ENCODE measurements around the gene FAM13A. TPM values are rescaled to one million over a fixed set of nuclear protein-coding genes. Genes with fewer than 3 reads are reported as not detected.
"Not testable (repeated sequence)": the region's sequence is repeated elsewhere in the genome, so short reads cannot be mapped to it uniquely, and the experiment has no call there.

Gene FAM13A
- total RNA-seq, 2 donors from 2014 or later: 2.2 to 6.6 TPM

DNA sequence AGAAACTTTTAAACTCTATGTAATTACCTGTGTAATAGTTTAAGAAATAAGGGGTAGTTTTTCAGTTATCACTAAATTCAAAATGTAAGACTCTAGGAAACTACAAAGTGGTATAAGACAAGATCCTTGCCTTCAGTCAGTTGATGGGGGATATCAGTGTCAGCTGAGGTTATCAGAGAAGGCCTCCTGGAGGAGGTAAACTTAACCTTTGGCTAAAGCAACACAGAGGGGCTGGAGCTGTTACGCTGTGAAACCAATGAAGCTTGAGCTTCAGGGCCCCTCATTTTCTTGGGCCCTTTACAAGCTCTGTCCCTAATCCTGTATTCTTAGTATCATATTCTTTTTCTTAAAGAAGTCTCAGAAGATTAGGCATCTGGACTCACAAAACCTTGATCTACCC is 35.9 kb downstream of the FAM13A start:
- no peak for ATAC-seq
- DNase-seq (ENCODE audit: low spot score in 2 of 2): no peak
- no peak overlapping the region for H3K27ac Mint-ChIP-seq
- H3K36me3 Mint-ChIP-seq: no peaks in the 10 kb centered on the region
- H3K9me3 Mint-ChIP-seq: no peaks in the 10 kb centered on the region

DNA sequence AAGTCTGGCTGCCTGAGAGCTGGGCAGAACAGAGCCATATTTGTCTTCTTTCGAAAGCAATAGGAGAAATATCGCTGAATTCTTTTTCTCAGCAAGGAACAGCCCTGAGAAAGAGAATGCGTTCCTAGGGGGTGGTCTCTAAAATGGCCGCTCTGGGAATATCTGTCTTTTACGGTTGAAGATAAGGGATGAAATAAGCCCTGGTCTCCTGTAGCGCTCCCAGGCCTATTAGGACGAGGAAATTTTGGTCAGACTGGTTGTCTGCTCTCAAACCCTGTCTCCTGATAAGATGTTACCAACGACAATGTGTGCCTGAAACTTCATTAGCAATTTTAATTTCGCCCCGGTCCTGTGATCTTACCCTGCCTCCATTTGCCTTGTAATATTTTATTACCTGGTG is 42.1 kb downstream of the FAM13A start:
- not testable (repeated sequence) for ATAC-seq; H3K9me3 Mint-ChIP-seq; H3K27ac Mint-ChIP-seq; DNase-seq (ENCODE audit: low spot score in 2 of 2)
- H3K36me3 Mint-ChIP-seq: peaks cover 0 to 10% of the 10 kb centered on the region in 2 donors

- Mint-ChIP-seq H3K36me3 (peaks cover 0 to 4% of the 10 kb centered on the region in 2 donors), H3K9me3 (peaks cover 0 to 4% of the 10 kb centered on the region in 2 donors), H3K27ac (no peak overlapping the region)
- ATAC-seq (no peak), DNase-seq (ENCODE audit: low spot score in 2 of 2) (no peak)
Measured at GRCh38 chr4:89009761-89010369, 47.1 kb downstream of the FAM13A start.

DNA sequence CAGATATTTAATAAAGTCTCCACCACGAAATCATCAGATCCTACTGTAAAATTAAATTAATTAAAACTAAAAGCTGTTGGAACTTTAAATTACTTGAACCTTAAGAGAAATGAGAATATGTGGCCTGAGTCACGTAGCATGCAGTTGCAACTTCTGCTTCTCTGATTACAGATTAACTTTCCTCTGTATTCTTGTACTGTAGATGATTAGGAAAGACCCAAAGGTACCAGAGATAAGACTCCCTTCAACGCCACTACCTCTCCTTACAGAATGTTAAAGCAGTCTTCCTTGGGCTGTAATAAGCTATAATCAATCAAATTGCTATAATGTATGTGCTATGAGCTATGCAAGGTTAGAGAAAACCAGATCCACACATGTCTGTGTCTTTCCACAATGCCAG is 47.9 kb downstream of the FAM13A start:
- no peak for DNase-seq (ENCODE audit: low spot score in 2 of 2)
- H3K9me3 Mint-ChIP-seq: no peaks in the 10 kb centered on the region
- no peak overlapping the region for H3K27ac Mint-ChIP-seq
- no peak for ATAC-seq
- no peaks in the 10 kb centered on the region for H3K36me3 Mint-ChIP-seq

GRCh38 chr4:89008166-89008565 is 48.8 kb downstream of the FAM13A start:
- no peak for ATAC-seq
- H3K27ac Mint-ChIP-seq: no peak overlapping the region

DNA sequence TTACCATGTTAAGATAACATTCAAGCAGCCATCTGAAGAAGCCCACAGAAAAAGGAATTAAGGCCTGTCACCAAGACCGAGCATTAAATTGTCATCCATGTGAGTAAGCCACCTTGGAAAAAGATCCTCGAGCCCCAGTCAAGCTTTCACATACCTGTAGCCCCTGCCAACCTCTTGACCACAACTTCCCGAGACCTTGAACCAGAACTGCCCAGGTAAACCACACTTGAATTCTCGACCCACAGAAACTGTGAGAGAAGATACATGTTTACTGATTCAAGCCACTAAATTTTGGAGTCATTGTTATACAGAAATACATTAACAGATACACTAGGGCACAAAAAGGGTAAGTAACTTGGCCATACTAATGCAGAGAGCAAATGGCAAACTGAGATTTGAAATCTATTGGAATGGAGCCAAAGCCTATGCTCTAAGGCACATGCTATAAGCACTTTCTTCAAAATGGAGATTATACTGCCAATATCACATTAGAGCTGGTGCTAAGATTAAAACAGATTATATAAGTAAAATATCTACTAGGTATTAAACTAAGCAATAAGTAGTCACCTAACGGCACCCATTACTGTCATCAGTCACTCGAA is 49.5 kb downstream of the FAM13A start:
- Mint-ChIP-seq H3K36me3 (no peaks in the 10 kb centered on the region), H3K9me3 (no peaks in the 10 kb centered on the region), H3K27ac (no peak overlapping the region)
- no peak for ATAC-seq
- DNase-seq (ENCODE audit: low spot score in 2 of 2): no peak

More at GRCh38 chr4:89008166-89008565, 48.8 kb downstream of the FAM13A start:
- Mint-ChIP-seq H3K9me3 (no peaks in the 10 kb centered on the region), H3K36me3 (no peaks in the 10 kb centered on the region)
- no peak for DNase-seq (ENCODE audit: low spot score in 2 of 2)

DNA sequence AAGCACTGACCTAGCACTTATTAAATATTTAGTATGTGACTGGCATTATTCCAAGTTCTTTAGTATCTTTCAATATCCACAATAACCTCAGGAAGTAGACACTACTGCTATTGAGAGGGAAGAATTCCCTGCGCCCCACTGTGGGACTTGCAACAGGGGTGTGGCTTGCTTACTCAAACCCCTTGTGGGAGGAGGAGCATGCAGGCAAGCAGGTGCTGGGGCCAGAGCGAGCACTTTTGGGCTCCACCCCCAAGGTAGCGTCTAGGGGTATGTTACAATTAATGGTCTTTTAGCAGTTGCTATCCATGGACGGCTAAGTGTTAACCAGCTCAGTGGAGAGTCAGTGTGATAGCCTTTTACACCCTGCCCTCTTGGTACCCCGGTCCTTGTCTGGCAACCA is 50.7 kb downstream of the FAM13A start:
- no peak for DNase-seq (ENCODE audit: low spot score in 2 of 2)
- H3K9me3 Mint-ChIP-seq: no peaks in the 10 kb centered on the region
- H3K27ac Mint-ChIP-seq: no peak overlapping the region
- ATAC-seq: no peak
- no peaks in the 10 kb centered on the region for H3K36me3 Mint-ChIP-seq

- ATAC-seq; H3K27ac Mint-ChIP-seq; H3K36me3 Mint-ChIP-seq; DNase-seq (ENCODE audit: low spot score in 2 of 2); H3K9me3 Mint-ChIP-seq: not testable (repeated sequence)
Measured at GRCh38 chr4:89005066-89005465, 51.9 kb downstream of the FAM13A start.

DNA sequence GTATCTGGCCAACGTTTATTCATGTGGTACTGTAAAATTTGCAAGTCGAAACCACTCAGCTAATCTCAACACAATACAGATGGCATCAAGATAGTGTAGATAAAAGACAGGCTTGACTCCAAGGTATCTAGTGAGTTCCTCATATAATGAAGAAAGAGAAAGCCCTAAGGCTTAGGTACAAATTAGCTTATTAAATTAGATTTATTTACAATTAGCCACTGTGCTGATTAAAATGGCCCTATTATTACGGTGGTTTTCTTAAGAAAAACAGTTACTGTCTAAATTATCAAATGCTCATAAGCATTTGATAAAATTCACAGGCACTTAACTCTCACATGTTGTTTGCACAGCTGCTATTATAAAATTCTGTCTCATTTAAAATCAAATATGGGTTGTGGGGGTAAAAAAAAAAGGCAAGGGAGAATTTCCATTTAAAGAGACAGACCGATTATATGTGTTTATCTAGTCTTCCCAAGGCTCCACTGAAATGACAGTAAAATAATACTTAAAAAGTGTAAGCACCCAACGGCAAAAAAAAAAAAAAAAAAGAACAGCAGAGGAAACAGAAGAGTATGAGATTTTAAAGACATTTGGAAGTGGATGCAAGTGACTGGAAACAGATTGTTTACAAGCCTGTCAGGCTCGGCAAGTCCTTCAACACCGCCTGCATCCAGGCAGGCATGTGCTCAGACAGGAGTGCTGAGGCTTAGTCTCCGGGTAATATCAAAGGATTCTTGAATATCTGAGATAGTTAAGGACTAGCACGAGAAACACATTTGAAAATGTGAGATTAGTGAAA is 55.1 kb downstream of the FAM13A start:
- Mint-ChIP-seq H3K27ac (no peak overlapping the region), H3K9me3 (no peaks in the 10 kb centered on the region), H3K36me3 (no peaks in the 10 kb centered on the region)
- DNase-seq (ENCODE audit: low spot score in 2 of 2) (no peak), ATAC-seq (no peak)

DNA sequence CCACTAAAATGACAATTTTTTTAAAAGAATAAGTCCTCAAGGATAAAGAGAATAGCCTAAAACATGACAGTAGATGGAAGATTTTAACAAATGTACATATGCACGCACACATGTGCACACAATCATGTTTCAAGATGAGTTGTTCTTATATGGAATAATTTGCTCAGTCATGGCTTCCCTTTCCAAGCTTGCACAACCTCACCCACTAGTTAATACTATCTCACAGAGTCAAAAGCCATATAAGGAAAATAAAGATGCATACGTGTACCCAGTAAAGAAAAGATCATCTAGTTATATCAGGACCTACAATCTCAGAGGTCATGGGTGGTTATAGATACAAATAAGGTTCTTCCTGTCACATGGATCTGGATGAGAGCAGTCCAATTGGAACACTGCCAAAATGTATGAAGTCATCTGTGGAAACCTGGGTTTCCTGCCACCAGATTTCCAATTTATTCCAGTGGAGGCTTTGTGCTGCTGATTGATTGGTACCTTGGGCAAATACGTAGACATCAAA is 56.1 kb downstream of the FAM13A start:
- no peaks in the 10 kb centered on the region for H3K9me3 Mint-ChIP-seq
- no peaks in the 10 kb centered on the region for H3K36me3 Mint-ChIP-seq
- H3K27ac Mint-ChIP-seq: no peak overlapping the region
- DNase-seq (ENCODE audit: low spot score in 2 of 2) (no peak), ATAC-seq (peak in 1 of 2 donors; percentile 33)

GRCh38 chr4:89000382-89000781 is 56.6 kb downstream of the FAM13A start:
- H3K36me3 Mint-ChIP-seq: no peaks in the 10 kb centered on the region
- no peaks in the 10 kb centered on the region for H3K9me3 Mint-ChIP-seq
- ATAC-seq (no peak), DNase-seq (ENCODE audit: low spot score in 2 of 2) (no peak)
- H3K27ac Mint-ChIP-seq: no peak overlapping the region

- H3K36me3 Mint-ChIP-seq: no peaks in the 10 kb centered on the region
- H3K27ac Mint-ChIP-seq: no peak overlapping the region
- DNase-seq (ENCODE audit: low spot score in 2 of 2): no peak
- no peak for ATAC-seq
- no peaks in the 10 kb centered on the region for H3K9me3 Mint-ChIP-seq
Measured at GRCh38 chr4:88999392-88999930, 57.5 kb downstream of the FAM13A start.

GRCh38 chr4:88998891-88999290 is 58.1 kb downstream of the FAM13A start:
- Mint-ChIP-seq H3K9me3 (no peaks in the 10 kb centered on the region), H3K36me3 (no peaks in the 10 kb centered on the region), H3K27ac (no peak overlapping the region)
- DNase-seq (ENCODE audit: low spot score in 2 of 2) (no peak), ATAC-seq (no peak)

DNA sequence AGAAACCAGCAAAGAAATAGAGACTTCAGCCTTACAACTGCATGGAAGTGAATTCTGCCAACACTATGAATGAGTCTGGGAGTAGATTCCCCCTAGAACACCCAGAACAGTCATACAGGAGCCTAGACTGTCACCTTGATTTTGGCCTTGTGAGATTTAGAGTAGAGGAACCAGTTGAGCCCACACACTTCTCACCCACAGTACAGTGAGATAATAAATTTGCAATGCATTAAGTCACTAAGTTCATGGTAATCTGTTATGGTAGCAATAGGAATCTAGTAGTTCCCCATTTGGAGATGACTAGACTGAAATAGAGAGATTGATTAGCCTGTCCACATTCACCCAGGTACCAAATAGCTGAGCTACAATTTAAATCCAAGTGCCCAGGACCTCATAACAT is 59.0 kb downstream of the FAM13A start:
- no peaks in the 10 kb centered on the region for H3K9me3 Mint-ChIP-seq
- H3K27ac Mint-ChIP-seq: no peak overlapping the region
- H3K36me3 Mint-ChIP-seq: no peaks in the 10 kb centered on the region
- ATAC-seq (no peak), DNase-seq (ENCODE audit: low spot score in 2 of 2) (no peak)

- Mint-ChIP-seq H3K27ac (peak overlapping the region in 1 of 2 donors; percentile 85), H3K9me3 (no peaks in the 10 kb centered on the region), H3K36me3 (no peaks in the 10 kb centered on the region)
- no peak for DNase-seq (ENCODE audit: low spot score in 2 of 2)
- ATAC-seq: no peak
Measured at GRCh38 chr4:88995874-88996273, 61.1 kb downstream of the FAM13A start.

DNA sequence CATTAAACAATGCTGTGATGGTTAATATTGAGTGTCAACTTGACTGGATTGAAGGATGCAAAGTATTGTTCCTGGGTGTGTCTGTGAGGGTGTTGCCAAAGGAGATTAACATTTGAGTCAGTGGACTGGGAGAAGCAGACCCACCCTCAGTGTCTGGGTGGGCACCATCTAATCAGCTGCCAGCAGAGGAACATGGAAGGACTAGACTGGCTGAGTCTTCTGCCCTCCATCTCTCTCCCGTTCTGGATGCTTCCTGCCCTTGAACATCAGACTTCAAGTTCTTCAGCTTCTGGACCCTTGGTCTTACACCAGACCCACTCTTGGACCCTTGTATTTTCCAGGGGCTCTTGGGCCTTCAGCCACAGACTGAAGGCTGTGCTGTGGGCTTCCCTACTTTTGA is 61.7 kb downstream of the FAM13A start:
- not testable (repeated sequence) for H3K36me3 Mint-ChIP-seq; H3K9me3 Mint-ChIP-seq; ATAC-seq; H3K27ac Mint-ChIP-seq; DNase-seq (ENCODE audit: low spot score in 2 of 2)

DNA sequence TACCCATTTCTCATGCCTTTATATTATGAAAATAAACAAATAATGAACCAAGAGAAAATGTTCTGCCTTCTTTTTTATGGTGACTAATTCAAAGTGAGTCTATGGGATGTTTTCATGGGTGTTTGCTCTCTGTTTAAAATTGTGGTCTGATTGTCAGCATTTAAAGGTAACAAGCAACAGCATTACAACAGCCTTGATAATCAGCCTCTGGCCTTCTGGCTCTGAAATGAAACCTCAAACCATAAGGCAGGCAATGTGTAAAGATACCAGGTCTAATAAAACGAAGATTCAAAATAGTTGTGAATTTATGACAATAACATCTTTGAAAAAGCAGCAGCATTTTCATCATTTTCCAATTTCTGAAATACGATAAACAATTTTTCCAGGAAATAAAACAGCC is 63.7 kb downstream of the FAM13A start:
- DNase-seq (ENCODE audit: low spot score in 2 of 2) (no peak), ATAC-seq (no peak)
- Mint-ChIP-seq H3K27ac (no peak overlapping the region), H3K9me3 (no peaks in the 10 kb centered on the region), H3K36me3 (no peaks in the 10 kb centered on the region)
